Fibroblast of the aortic adventitia (primary cell): ENCODE measurements around the gene MTHFD1. TPM values are rescaled to one million over a fixed set of nuclear protein-coding genes. Genes with fewer than 3 reads are reported as not detected.

Experiments used
- DNase-seq: peaks from one replicate; pipeline ENCODE4 v3.0.0-alpha.2; 2010; ENCODE audit warnings: low read depth
- H3K4me3 ChIP-seq: 2 replicates; pipeline ENCODE4 v1.5.1; 2011; ENCODE audit warnings: low read depth, mild to moderate bottlenecking, control low read depth, low read length, moderate library complexity
- total RNA-seq: library from RNA; depleted of rRNA; stranded (reverse); fragments of >200 nt; gene quantifications from 2 replicates; pipeline ENCODE4 v1.2.3, GENCODE V29; 2012; ENCODE audit warnings: low replicate concordance
- TF ChIP-seq, protein P1 (sequence below): IDR thresholded peaks from 2 replicates; pipeline ENCODE4 v1.5.1; 2011; ENCODE audit warnings: mild to moderate bottlenecking, low read length, control low read depth, inconsistent platforms; ENCODE audit not compliant: insufficient read depth

The MTHFD1 gene
- total RNA-seq, 1 donor, result 73.1 TPM

DNA sequence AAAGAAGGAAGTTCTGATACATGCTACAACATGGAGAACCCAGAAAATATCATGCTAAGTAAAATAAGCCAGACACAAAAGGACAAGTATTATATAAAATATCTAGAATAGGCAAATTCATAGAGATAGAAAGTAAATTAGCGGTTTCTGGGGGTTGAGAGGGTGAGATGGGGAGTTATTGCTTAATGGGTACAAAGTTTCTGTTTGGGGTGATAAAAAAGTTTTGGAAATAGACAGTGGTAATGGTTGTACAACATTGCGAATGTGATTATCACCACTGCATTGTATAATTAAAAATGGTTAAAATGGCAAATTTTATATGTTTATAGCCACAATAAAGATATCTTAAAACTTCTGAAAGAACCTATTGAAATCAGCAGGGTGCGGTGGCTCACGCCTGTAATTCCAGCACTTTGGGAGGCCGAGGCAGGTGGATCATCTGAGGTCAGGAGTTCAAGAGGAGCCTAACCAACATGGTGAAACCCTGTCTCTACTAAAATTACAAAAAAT, 100.5 kb downstream of the MTHFD1 start:
- no peak overlapping the region for H3K4me3 ChIP-seq
- DNase-seq, result no peak
- TF ChIP-seq, protein P1, sequence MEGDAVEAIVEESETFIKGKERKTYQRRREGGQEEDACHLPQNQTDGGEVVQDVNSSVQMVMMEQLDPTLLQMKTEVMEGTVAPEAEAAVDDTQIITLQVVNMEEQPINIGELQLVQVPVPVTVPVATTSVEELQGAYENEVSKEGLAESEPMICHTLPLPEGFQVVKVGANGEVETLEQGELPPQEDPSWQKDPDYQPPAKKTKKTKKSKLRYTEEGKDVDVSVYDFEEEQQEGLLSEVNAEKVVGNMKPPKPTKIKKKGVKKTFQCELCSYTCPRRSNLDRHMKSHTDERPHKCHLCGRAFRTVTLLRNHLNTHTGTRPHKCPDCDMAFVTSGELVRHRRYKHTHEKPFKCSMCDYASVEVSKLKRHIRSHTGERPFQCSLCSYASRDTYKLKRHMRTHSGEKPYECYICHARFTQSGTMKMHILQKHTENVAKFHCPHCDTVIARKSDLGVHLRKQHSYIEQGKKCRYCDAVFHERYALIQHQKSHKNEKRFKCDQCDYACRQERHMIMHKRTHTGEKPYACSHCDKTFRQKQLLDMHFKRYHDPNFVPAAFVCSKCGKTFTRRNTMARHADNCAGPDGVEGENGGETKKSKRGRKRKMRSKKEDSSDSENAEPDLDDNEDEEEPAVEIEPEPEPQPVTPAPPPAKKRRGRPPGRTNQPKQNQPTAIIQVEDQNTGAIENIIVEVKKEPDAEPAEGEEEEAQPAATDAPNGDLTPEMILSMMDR, result no peak

DNA sequence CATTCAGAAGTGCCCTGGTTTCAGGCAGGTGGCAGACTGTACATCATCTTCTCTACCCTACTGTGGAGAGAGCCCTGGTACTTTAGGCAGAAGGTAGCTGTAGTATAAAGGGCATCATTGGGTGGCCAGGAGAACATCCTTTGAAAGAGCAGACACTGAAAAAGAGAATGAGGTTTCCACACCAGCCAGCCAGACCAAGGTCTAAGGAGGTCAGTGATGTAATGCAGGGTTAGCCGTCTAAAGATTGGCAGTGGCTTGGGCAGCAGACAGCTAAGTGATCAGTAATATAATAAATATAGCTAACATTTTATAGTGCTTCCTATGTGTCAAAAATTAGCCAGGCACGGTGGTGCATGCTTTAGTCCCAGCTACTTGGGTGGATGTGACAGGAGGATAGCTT, 103.5 kb downstream of the MTHFD1 start:
- no peak overlapping the region for H3K4me3 ChIP-seq

DNA sequence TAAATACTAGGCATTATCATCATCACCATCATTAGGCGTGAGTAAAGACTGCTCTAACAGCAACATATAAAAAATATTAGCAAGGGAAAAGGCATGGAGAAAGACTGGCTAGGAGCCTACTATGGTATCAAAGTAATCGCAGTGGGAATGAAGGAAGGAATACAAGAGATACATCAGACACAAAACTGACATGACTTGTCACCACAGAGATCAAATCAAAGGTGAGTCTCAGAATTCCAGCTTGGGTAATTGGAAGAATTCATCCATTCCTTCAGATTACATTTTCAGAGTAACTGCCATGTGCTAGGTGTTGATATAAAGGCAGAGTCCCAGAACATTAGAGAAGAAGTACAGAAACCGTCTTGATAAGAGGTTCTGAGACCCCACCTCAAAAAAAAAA, 105.3 kb downstream of the MTHFD1 start:
- H3K4me3 ChIP-seq, result no peak overlapping the region
- TF ChIP-seq, protein P1, result no peak
- no peak for DNase-seq

More for the DNA sequence above, 103.5 kb downstream of the MTHFD1 start:
- TF ChIP-seq, protein P1, result no peak
- DNase-seq, result no peak

DNA sequence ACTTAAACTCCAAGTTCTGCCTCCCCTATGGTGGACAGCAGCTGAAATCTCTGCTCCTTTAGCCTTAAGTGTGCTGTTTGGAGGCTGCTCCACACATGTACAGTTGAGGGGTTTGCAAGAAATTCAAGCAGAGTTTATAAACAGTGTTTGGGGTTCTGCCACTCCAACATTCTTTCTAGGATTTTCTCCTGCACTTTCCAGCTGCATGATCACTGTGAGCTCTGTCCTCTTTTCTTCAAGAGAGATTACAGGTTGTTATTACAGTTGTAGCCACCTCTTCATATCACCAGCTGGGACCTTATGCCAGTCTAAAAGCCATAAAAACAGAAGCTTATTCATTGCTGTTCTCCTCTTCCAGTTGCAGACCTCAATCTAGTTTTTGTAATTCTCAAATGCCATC, 107.1 kb downstream of the MTHFD1 start:
- TF ChIP-seq, protein P1, result no peak
- DNase-seq, result no peak
- H3K4me3 ChIP-seq, result no peak overlapping the region

DNA sequence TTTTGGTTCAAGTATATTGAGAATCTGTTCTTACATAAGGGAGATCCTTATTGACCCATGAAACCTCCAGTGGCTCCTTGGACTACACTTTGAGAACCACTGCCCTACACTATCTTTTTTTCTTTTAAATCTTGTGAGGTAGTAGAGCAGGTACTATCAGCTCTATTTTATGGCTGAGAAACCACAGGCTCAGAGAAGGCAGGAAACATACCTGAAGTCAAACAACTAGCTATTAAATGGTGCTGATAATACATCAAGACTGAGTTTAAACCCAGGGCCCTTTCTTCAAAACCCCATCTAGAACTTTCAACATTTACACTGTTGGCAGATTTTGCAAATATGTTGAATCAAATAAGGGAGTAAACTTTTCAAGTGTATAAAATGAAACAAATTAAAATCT, 108.6 kb downstream of the MTHFD1 start:
- DNase-seq, result no peak
- H3K4me3 ChIP-seq, result no peak overlapping the region
- TF ChIP-seq, protein P1, result no peak

DNA sequence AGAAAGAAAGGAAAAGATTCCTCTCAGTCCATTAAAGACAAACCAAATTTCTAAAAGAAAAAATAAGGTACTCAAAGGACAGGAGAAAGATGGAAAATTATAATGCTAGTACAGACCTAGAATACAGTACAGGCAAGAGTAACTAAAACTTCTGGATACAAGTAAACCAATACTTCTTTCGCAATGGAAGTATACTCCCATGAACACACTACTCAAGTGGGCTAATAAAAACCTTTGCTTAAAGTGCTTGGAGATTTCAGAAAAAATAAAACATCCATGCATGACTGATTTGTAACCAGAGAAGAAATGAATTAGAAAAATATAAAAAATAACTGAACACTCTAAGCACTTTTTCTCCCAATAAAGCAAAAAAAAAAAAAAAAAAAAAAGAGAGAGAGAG, 111.9 kb downstream of the MTHFD1 start:
- peak; percentile 29 for DNase-seq
- TF ChIP-seq, protein P1, result no peak
- H3K4me3 ChIP-seq, result no peak overlapping the region
